ENCODE measurements around the gene SMYD3. TPM values are rescaled to one million over a fixed set of nuclear protein-coding genes. Genes with fewer than 3 reads are reported as not detected.

SMYD3 gene
- total and polyA plus RNA-seq, 2 of the 13 experiments (the other 11 are each of a cell fraction or from before 2014, with no cell fraction given), result 27.7 to 35.8 TPM

DNA sequence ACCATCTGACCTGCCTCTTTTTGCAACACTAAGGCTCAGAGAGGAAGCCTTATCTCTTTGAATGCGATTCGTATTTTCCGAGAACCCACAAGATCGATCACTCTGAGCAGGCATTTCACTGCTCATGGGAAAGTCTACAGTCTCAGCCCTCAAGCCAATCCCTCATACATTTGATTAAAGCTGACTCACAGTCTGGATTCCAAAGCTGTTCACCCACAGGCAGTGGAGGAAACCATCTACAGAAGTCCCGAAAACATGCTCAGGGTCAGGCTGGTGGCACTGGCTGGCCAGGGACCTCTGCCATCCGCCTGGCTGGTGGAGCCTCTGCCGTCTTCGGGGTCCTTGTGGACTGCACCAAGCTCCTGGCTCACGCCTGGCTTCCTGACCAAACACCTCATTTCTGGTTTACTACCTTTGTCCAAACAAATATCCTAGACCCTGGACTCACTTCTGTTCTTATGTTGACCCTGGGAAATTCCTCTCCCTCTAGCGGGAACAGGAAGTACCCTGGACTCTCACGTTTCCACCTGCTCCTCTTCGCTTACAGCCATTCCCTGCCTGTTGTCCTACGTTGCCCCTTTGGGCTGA, 650.0 kb downstream of the SMYD3 start (continued):
- TF ChIP-seq, protein P1, sequence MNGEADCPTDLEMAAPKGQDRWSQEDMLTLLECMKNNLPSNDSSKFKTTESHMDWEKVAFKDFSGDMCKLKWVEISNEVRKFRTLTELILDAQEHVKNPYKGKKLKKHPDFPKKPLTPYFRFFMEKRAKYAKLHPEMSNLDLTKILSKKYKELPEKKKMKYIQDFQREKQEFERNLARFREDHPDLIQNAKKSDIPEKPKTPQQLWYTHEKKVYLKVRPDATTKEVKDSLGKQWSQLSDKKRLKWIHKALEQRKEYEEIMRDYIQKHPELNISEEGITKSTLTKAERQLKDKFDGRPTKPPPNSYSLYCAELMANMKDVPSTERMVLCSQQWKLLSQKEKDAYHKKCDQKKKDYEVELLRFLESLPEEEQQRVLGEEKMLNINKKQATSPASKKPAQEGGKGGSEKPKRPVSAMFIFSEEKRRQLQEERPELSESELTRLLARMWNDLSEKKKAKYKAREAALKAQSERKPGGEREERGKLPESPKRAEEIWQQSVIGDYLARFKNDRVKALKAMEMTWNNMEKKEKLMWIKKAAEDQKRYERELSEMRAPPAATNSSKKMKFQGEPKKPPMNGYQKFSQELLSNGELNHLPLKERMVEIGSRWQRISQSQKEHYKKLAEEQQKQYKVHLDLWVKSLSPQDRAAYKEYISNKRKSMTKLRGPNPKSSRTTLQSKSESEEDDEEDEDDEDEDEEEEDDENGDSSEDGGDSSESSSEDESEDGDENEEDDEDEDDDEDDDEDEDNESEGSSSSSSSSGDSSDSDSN (CRISPR knock-in tag; IDR thresholded peaks at IDR 0.05), result no peak
- TF ChIP-seq SRSF1 (optimal IDR thresholded peaks at IDR 0.05; ENCODE audit: low read depth, low read length) (no peak), U2AF1 (optimal IDR thresholded peaks at IDR 0.05; ENCODE audit: low read depth, low read length) (no peak), ZSCAN20 (CRISPR knock-in tag; IDR thresholded peaks at IDR 0.05; ENCODE audit: borderline replicate concordance) (no peak), ONECUT2 (CRISPR knock-in tag; IDR thresholded peaks at IDR 0.05) (no peak), ZNF3 (CRISPR knock-in tag; IDR thresholded peaks at IDR 0.05) (no peak), MYC (CRISPR knock-in tag; IDR thresholded peaks at IDR 0.05; ENCODE audit: borderline replicate concordance) (peak; percentile 27; the same call in 1 of the 2 replicates), DNMT3B (CRISPR knock-in tag; conservative IDR thresholded peaks at IDR 0.05) (no peak), ZNF782 (CRISPR knock-in tag; IDR thresholded peaks at IDR 0.05; ENCODE audit: borderline replicate concordance) (no peak), TEAD2 (CRISPR knock-in tag; IDR thresholded peaks at IDR 0.05) (no peak), SCMH1 (CRISPR knock-in tag; IDR thresholded peaks at IDR 0.05; ENCODE audit: borderline replicate concordance) (no peak), RARA (CRISPR knock-in tag; IDR thresholded peaks at IDR 0.05) (peak; percentile 72), TCF7 (IDR thresholded peaks at IDR 0.05; ENCODE audit: low read depth) (no peak), ZNF256 (CRISPR knock-in tag; conservative IDR thresholded peaks at IDR 0.05) (no peak), HMGA1 (CRISPR knock-in tag; conservative IDR thresholded peaks at IDR 0.05) (no peak), RFX1 (IDR thresholded peaks at IDR 0.05) (no peak), ZNF790 (CRISPR knock-in tag; IDR thresholded peaks at IDR 0.05; ENCODE audit: borderline replicate concordance) (no peak), ZNF180 (CRISPR knock-in tag; IDR thresholded peaks at IDR 0.05; ENCODE audit: borderline replicate concordance, low read depth) (no peak)
- TF ChIP-seq, protein P2, sequence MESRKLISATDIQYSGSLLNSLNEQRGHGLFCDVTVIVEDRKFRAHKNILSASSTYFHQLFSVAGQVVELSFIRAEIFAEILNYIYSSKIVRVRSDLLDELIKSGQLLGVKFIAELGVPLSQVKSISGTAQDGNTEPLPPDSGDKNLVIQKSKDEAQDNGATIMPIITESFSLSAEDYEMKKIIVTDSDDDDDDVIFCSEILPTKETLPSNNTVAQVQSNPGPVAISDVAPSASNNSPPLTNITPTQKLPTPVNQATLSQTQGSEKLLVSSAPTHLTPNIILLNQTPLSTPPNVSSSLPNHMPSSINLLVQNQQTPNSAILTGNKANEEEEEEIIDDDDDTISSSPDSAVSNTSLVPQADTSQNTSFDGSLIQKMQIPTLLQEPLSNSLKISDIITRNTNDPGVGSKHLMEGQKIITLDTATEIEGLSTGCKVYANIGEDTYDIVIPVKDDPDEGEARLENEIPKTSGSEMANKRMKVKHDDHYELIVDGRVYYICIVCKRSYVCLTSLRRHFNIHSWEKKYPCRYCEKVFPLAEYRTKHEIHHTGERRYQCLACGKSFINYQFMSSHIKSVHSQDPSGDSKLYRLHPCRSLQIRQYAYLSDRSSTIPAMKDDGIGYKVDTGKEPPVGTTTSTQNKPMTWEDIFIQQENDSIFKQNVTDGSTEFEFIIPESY (CRISPR knock-in tag; IDR thresholded peaks at IDR 0.05), result no peak
- TF ChIP-seq, protein P3, sequence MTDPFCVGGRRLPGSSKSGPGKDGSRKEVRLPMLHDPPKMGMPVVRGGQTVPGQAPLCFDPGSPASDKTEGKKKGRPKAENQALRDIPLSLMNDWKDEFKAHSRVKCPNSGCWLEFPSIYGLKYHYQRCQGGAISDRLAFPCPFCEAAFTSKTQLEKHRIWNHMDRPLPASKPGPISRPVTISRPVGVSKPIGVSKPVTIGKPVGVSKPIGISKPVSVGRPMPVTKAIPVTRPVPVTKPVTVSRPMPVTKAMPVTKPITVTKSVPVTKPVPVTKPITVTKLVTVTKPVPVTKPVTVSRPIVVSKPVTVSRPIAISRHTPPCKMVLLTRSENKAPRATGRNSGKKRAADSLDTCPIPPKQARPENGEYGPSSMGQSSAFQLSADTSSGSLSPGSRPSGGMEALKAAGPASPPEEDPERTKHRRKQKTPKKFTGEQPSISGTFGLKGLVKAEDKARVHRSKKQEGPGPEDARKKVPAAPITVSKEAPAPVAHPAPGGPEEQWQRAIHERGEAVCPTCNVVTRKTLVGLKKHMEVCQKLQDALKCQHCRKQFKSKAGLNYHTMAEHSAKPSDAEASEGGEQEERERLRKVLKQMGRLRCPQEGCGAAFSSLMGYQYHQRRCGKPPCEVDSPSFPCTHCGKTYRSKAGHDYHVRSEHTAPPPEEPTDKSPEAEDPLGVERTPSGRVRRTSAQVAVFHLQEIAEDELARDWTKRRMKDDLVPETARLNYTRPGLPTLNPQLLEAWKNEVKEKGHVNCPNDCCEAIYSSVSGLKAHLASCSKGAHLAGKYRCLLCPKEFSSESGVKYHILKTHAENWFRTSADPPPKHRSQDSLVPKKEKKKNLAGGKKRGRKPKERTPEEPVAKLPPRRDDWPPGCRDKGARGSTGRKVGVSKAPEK (CRISPR knock-in tag; IDR thresholded peaks at IDR 0.05; ENCODE audit: borderline replicate concordance), result no peak
- TF ChIP-seq, protein P4, sequence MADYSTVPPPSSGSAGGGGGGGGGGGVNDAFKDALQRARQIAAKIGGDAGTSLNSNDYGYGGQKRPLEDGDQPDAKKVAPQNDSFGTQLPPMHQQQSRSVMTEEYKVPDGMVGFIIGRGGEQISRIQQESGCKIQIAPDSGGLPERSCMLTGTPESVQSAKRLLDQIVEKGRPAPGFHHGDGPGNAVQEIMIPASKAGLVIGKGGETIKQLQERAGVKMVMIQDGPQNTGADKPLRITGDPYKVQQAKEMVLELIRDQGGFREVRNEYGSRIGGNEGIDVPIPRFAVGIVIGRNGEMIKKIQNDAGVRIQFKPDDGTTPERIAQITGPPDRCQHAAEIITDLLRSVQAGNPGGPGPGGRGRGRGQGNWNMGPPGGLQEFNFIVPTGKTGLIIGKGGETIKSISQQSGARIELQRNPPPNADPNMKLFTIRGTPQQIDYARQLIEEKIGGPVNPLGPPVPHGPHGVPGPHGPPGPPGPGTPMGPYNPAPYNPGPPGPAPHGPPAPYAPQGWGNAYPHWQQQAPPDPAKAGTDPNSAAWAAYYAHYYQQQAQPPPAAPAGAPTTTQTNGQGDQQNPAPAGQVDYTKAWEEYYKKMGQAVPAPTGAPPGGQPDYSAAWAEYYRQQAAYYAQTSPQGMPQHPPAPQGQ (CRISPR knock-in tag; IDR thresholded peaks at IDR 0.05; ENCODE audit: borderline replicate concordance), result no peak
